GM10248 (cell line): ENCODE measurements around the gene NEU4.

Source experiments
- CTCF ChIA-PET: fragments of 300-600 bp; sonication (Branson Sonifier 250); formaldehyde crosslinking; extraction: SDS; loops from one replicate; lab custom pipeline; 2021; ENCODE audit warnings: antibody characterized with exemption; lab: Yijun Ruan, JAX
- POLR2A ChIA-PET: fragments of 350-650 bp; sonication (Branson Sonifier 250); formaldehyde crosslinking; extraction: SDS; loops from one replicate; lab custom pipeline; 2020; ENCODE audit warnings: antibody characterized with exemption; lab: Yijun Ruan, JAX
- DNase-seq: peaks from one replicate; pipeline ENCODE4 v3.0.0; 2012; ENCODE audit errors: extremely low spot score
- CTCF ChIP-seq: IDR thresholded peaks from 2 replicates; pipeline ENCODE4 v1.5.1; 2012; ENCODE audit warnings: mild to moderate bottlenecking, low read depth; ENCODE audit errors: extremely low read depth, missing control alignments, control extremely low read depth

NEU4 gene

DNA sequence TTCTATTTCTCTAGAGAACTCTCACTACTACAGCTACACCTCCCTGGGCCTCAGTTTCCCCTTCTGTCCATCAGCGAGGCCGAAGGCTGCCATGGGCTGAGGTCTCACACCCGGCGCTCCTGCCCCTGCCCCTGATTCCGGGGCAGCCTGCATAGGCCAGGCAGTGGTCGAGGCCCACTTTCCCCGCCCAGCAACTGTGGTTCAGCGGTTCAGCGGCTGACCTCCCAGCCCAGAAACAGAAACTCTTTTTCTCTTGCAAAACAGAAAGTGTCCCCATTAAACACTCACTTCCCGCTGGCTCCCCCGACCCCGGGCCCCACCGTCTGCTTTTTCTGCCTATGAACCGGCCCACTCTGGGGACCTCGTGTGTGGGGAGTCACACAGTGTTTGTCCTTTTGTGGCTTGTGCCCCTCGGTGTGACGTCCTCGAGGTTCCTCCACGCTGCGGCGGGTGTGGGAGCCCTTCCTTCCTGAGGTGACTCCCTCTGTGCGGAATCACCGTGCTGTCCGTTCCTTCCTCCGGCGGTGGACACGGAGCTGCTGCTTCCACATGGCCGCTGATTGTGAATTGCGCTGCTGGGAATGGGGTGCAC is 33.7 kb downstream of the NEU4 start:
- no peak for TF ChIP-seq CTCF
- peak; percentile 85 for DNase-seq
- ChIA-PET POLR2A (interaction anchor here (1.3 kb wide), 1 partner anchor 29 kb away, joined by 4 read pairs; no protein-coding TSS in a partner anchor), CTCF (interaction anchor here (0.6 kb wide), 1 partner anchor 25 kb away, joined by 3 read pairs; no protein-coding TSS in a partner anchor)

DNA sequence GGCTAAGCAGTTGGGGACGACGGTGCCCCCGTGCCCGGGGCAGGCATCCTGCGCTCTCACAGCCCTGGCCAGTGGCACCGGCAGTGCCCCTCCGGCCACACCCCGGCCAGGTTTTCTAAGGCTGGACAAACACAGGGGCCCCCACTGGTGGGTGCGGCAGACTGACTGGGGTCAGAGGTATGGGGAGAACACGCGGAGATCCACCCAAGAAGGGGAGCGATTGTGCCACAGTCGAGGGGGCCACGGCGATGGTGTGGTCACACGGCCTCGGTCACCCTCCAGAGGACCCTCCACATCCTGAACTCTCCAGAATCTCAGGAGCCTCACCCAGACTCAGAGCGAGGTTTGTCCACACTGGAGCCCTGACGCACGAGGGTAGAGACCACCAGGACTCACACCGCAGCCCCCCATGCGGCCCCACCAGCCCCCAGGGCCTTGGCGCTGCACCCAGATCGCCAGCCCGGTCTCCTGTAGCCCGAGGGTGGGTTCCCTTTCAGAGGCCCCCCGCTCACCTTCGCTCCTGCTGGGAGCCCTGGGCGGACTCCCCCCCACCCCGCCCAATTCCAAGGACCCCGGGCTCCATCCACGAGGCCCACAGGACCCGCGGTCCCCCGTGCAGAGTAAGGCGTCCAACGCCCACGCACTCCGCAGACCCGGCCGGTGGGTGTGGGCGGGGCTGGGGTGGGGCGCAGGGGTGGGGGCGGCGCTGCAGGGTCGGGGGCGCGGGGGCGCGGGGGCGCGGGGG is 34.5 kb downstream of the NEU4 start:
- DNase-seq: peak; percentile 28
- TF ChIP-seq CTCF: no peak
- ChIA-PET POLR2A (interaction anchor here (0.7 to 1.4 kb wide), 4 partner anchors 13 to 142 kb away, joined by 3 to 5 read pairs (median 4); partner anchors contain the start of gene ING5), CTCF (interaction anchor here (1.0 to 1.3 kb wide), 3 partner anchors 8 to 36 kb away, joined by 3 read pairs; partner anchors contain the start of gene RTP5)

- CTCF ChIA-PET: interaction anchor here (0.9 to 1.3 kb wide), 4 partner anchors 9 to 142 kb away, joined by 3 read pairs; partner anchors contain the start of genes ING5 and RTP5
Observed at GRCh38 chr2:241844066-241844728, 35.2 kb downstream of the NEU4 start.

DNA sequence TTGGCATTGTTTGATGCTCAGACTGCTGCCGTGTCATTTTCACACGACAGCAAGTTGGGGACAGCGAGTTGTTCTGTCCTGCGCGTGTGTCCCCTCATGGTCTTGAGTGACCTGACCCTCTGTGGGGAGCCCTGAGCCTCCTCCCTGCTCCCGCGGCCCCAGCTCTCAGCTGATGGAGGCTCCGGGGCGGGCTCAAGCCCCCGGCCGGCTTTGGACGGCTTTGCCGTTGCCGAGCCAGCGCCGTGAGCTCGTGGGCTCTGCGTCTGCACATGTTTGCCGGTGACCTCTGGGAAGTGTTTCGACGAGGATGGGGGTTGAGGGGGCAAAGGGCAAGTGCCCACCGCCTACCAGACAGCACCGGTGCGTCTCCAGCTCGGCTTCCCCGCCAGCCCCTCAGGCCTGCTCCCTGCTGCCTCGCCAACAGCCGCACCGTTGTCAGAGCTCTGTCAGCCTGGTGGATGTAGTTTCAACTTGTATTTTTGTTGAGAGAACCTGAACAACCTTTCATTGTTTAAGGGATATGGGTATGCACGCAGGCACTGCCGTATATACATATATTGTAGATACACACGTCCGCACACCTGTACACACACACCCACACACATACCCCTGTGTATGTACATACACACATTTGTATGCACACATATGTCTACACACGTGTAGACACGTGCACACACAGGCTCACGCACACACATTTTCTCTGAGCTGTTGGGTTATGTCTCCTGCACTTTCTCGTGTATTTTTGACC is 36.0 kb downstream of the NEU4 start:
- no peak for DNase-seq
- POLR2A ChIA-PET: interaction anchor here (0.9 to 1.4 kb wide), 3 partner anchors 11 to 143 kb away, joined by 3 to 5 read pairs (median 3); partner anchors contain the start of gene ING5
- TF ChIP-seq CTCF: no peak
- CTCF ChIA-PET: interaction anchor here (0.9 to 1.3 kb wide), 4 partner anchors 10 to 143 kb away, joined by 3 read pairs; partner anchors contain the start of genes ING5 and RTP5

More at GRCh38 chr2:241844066-241844728, 35.2 kb downstream of the NEU4 start:
- POLR2A ChIA-PET: interaction anchor here (0.7 to 1.4 kb wide), 4 partner anchors 12 to 142 kb away, joined by 3 to 5 read pairs (median 3); partner anchors contain the start of gene ING5
- peak; percentile 86 for DNase-seq
- no peak for TF ChIP-seq CTCF

DNA sequence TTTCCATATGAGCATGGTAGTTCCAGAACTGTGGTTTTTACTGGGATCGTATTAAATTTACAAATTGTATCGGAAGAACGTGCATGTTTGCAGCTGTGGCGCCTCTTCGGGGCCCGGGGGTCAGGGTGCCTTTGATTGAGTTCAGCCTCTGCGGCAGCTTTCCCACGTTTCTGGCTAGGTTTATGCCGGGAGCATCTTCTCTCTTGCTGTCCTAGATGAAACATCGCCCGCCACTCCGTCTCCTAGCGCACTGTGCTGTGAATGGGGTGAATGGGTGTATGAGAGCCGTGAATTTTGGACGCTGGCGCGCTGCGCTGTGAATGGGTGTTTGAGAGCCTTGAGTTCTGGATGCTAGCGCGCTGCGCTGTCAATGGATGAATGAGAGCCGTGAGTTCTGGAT is 37.4 kb downstream of the NEU4 start:
- ChIA-PET CTCF (no interaction called here), POLR2A (no interaction called here)
- TF ChIP-seq CTCF: no peak
- no peak for DNase-seq
